ENCODE results near the gene CFAP74. TPM values are rescaled to one million over a fixed set of nuclear protein-coding genes. Genes with fewer than 3 reads are reported as not detected.

Gene CFAP74
- total and polyA plus RNA-seq, 2 of the 13 experiments (the other 11 are each of a cell fraction or from before 2014, with no cell fraction given), result 0.27 to 0.62 TPM

- TF ChIP-seq HNF1A (IDR thresholded peaks at IDR 0.05; ENCODE audit: low read depth) (no peak), HNF1A (CRISPR knock-in tag; IDR thresholded peaks at IDR 0.05; ENCODE audit: borderline replicate concordance) (no peak), NCOA2 (CRISPR knock-in tag; IDR thresholded peaks at IDR 0.05) (no peak), DBP (CRISPR knock-in tag; IDR thresholded peaks at IDR 0.05; ENCODE audit: not compliant biosample characterization) (no peak), HIVEP1 (CRISPR knock-in tag; IDR thresholded peaks at IDR 0.05) (no peak), ZBTB4 (CRISPR knock-in tag; IDR thresholded peaks at IDR 0.05; ENCODE audit: borderline replicate concordance) (no peak), IRF1 (CRISPR knock-in tag; IDR thresholded peaks at IDR 0.05; ENCODE audit: low read depth) (no peak), ZUFSP (CRISPR knock-in tag; IDR thresholded peaks at IDR 0.05; ENCODE audit: borderline replicate concordance) (no peak), ZNF607 (CRISPR knock-in tag; IDR thresholded peaks at IDR 0.05; ENCODE audit: borderline replicate concordance) (no peak; the same call in 1 of the 2 replicates), JUND (CRISPR knock-in tag; IDR thresholded peaks at IDR 0.05) (peak; percentile 81; the same call in 1 of the 2 replicates), TEAD3 (CRISPR knock-in tag; optimal IDR thresholded peaks at IDR 0.05; ENCODE audit: borderline replicate concordance) (peak; percentile 56), CEBPZ (IDR thresholded peaks at IDR 0.05; ENCODE audit: low read length) (no peak), ZNF547 (CRISPR knock-in tag; IDR thresholded peaks at IDR 0.05) (no peak)
Observed at GRCh38 chr1:1943834-1944570, 59.6 kb downstream of the CFAP74 start (continued).

All from HepG2 (cell line).